Eye (tissue), 1 donor: ENCODE results near the gene SPATA16.
A peak's percentile ranks its signal among the peaks of the same experiment; 100 is the strongest.
"Not testable (repeated sequence)": the region's sequence is repeated elsewhere in the genome, so short reads cannot be mapped to it uniquely, and the experiment has no call there.

Experiments
- DNase-seq: peaks from one replicate; pipeline ENCODE4 v3.0.0-alpha.2; 2015

SPATA16 gene

GRCh38 chr3:172931746-172932285, 209.2 kb downstream of the SPATA16 start:
- DNase-seq, result no peak

- DNase-seq, result no peak
Observed at GRCh38 chr3:172929451-172929850, 211.6 kb downstream of the SPATA16 start.

- no peak for DNase-seq
Observed at GRCh38 chr3:172924546-172924945, 216.5 kb downstream of the SPATA16 start.

GRCh38 chr3:172919297-172919683, 221.7 kb downstream of the SPATA16 start:
- DNase-seq, result no peak

GRCh38 chr3:172918568-172919296, 222.3 kb downstream of the SPATA16 start:
- DNase-seq, result no peak

GRCh38 chr3:172918165-172918564, 222.9 kb downstream of the SPATA16 start:
- no peak for DNase-seq

GRCh38 chr3:172915911-172916514, 225.0 kb downstream of the SPATA16 start:
- DNase-seq, result no peak

GRCh38 chr3:172914854-172915253, 226.2 kb downstream of the SPATA16 start:
- no peak for DNase-seq

- DNase-seq, result no peak
Observed at GRCh38 chr3:172913911-172914655, 227.0 kb downstream of the SPATA16 start.

- no peak for DNase-seq
Observed at GRCh38 chr3:172911142-172911541, 229.9 kb downstream of the SPATA16 start.

- no peak for DNase-seq
Observed at GRCh38 chr3:172908771-172909270, 232.2 kb downstream of the SPATA16 start.

- DNase-seq, result no peak
Observed at GRCh38 chr3:172905451-172905850, 235.6 kb downstream of the SPATA16 start.

- DNase-seq, result peak; percentile 25
Observed at GRCh38 chr3:172904711-172905373, 236.2 kb downstream of the SPATA16 start.

GRCh38 chr3:172903642-172904320, 237.3 kb downstream of the SPATA16 start:
- peak; percentile 10 for DNase-seq

- no peak for DNase-seq
Observed at GRCh38 chr3:172892158-172892557, 248.9 kb downstream of the SPATA16 start.

- DNase-seq, result no peak
Observed at GRCh38 chr3:172885704-172886103, 255.3 kb downstream of the SPATA16 start.

- DNase-seq, result no peak
Observed at GRCh38 chr3:172882563-172882962, 258.5 kb downstream of the SPATA16 start.

- not testable (repeated sequence) for DNase-seq
Observed at GRCh38 chr3:172879381-172879780, 261.7 kb downstream of the SPATA16 start.

GRCh38 chr3:172877011-172877410, 264.0 kb downstream of the SPATA16 start:
- peak; percentile 39 for DNase-seq

- peak; percentile 6 for DNase-seq
Observed at GRCh38 chr3:172876297-172876696, 264.7 kb downstream of the SPATA16 start.

- no peak for DNase-seq
Observed at GRCh38 chr3:172875039-172875438, 266.0 kb downstream of the SPATA16 start.
